K562 (cell line): Measurements from ENCODE around the gene ZNF609. TPM values are rescaled to one million over a fixed set of nuclear protein-coding genes. Genes with fewer than 3 reads are reported as not detected.

Experiments used
- BCOR ChIP-seq: fragments of 450-650 bp; IDR thresholded peaks from 2 replicates; pipeline ENCODE4 v1.6.1; 2016
- CBX2 ChIP-seq: fragments of 200-600 bp; sonication (generic); IDR thresholded peaks from one replicate; pipeline ENCODE4 v1.6.1; 2012; ENCODE audit warnings: mild to moderate bottlenecking, low read length, inconsistent platforms; ENCODE audit not compliant: insufficient read depth, poor library complexity, severe bottlenecking
- CC2D1A ChIP-seq: fragments of 450-650 bp; IDR thresholded peaks from 2 replicates; pipeline ENCODE4 v1.6.1; 2017; ENCODE audit warnings: mild to moderate bottlenecking
- CREB1 ChIP-seq, 2 experiments: sonication (generic) in 1 of 2; formaldehyde crosslinking in 1 of 2; IDR thresholded peaks; 2 replicates each; pipeline versions ENCODE4 v1.6.1 to v1.8.0; 2012 to 2022; ENCODE audit warnings: inconsistent platforms in 1 of 2, mild to moderate bottlenecking in 1 of 2, missing genetic modification reagents in 1 of 2, moderate library complexity in 1 of 2
- FOXA1 ChIP-seq: fragments of 450-650 bp; IDR thresholded peaks from 2 replicates; pipeline ENCODE4 v1.6.1; 2016; ENCODE audit warnings: mild to moderate bottlenecking, borderline replicate concordance
- GATAD2B ChIP-seq: fragments of 450-650 bp; IDR thresholded peaks from 2 replicates; pipeline ENCODE4 v1.6.1; 2017; ENCODE audit warnings: mild to moderate bottlenecking, borderline replicate concordance
- HIVEP1 ChIP-seq: fragments of 250-450 bp; sonication (Bioruptor Pico); IDR thresholded peaks from 2 replicates; pipeline ENCODE4 v1.4.0; 2020; ENCODE audit warnings: mild to moderate bottlenecking
- HMG20A ChIP-seq: fragments of 450-650 bp; formaldehyde crosslinking; conservative IDR thresholded peaks from 2 replicates; pipeline ENCODE4 v1.4.0; 2020; ENCODE audit warnings: mild to moderate bottlenecking, mixed read lengths
- KDM4B ChIP-seq, 2 experiments: fragments of 450-650 bp in 1 of 2; sonication (generic) in 1 of 2; IDR thresholded peaks; 2 replicates each; pipeline ENCODE4 v1.6.1; 2016 to 2017; ENCODE audit warnings: borderline replicate concordance in 2 of 2, antibody characterized with exemption in 1 of 2, low read depth in 1 of 2, mild to moderate bottlenecking in 1 of 2
- MEF2A ChIP-seq: IDR thresholded peaks from 2 replicates; pipeline ENCODE4 v1.6.1; 2011; ENCODE audit warnings: low read depth, mild to moderate bottlenecking, low read length, moderate library complexity; ENCODE audit not compliant: control insufficient read depth
- MEIS2 ChIP-seq: fragments of 450-650 bp; IDR thresholded peaks from 2 replicates; pipeline ENCODE4 v1.6.1; 2014; ENCODE audit warnings: mild to moderate bottlenecking; ENCODE audit not compliant: partially characterized antibody
- MLLT1 ChIP-seq, 2 experiments: fragments of 450-650 bp; IDR thresholded peaks; 2 replicates each; pipeline ENCODE4 v1.6.1; 2016
- NR1H2 ChIP-seq: sonication (generic); formaldehyde crosslinking; IDR thresholded peaks from 2 replicates; pipeline ENCODE4 v1.4.0; 2020; ENCODE audit warnings: mild to moderate bottlenecking, missing genetic modification reagents
- NRF1 ChIP-seq, 2 experiments: fragments of 450-650 bp; IDR thresholded peaks in 1 of 2; conservative IDR thresholded peaks in 1 of 2; 2 replicates each; pipeline ENCODE4 v1.6.1; 2014; ENCODE audit warnings: mild to moderate bottlenecking in 2 of 2
- POLR2AphosphoS2 ChIP-seq: IDR thresholded peaks from 2 replicates; pipeline ENCODE4 v1.6.1; 2012; ENCODE audit warnings: low read length, improper control_type of control experiment
- PYGO2 ChIP-seq: fragments of 450-650 bp; IDR thresholded peaks from 2 replicates; pipeline ENCODE4 v1.6.1; 2016; ENCODE audit warnings: mild to moderate bottlenecking, missing genetic modification characterization, moderate library complexity, missing compliant biosample characterization
- RBM14 ChIP-seq: fragments of 200-400 bp; formaldehyde crosslinking; IDR thresholded peaks from 2 replicates; pipeline ENCODE4 v1.6.1; 2018; ENCODE audit warnings: low read depth, mild to moderate bottlenecking, low read length, moderate library complexity, borderline replicate concordance; ENCODE audit not compliant: insufficient read depth
- RNF2 ChIP-seq: sonication (generic); IDR thresholded peaks from 2 replicates; pipeline ENCODE4 v1.6.1; 2016
- SAP30 ChIP-seq: fragments of 200-600 bp; sonication (generic); IDR thresholded peaks from 2 replicates; pipeline ENCODE4 v1.6.1; 2012; ENCODE audit warnings: borderline replicate concordance, low read depth, mild to moderate bottlenecking, moderate library complexity, low read length, control low read depth, inconsistent platforms; ENCODE audit not compliant: insufficient read depth, poor library complexity, severe bottlenecking
- SMAD2 ChIP-seq: fragments of 150-350 bp; IDR thresholded peaks from 2 replicates; pipeline ENCODE4 v1.6.1; 2014; ENCODE audit warnings: low read depth, mild to moderate bottlenecking, low read length
- SREBF1 ChIP-seq: fragments of 150-350 bp; IDR thresholded peaks from 2 replicates; pipeline ENCODE4 v1.6.1; 2014; ENCODE audit warnings: antibody characterized with exemption, low read depth, low read length, borderline replicate concordance
- TBL1XR1 ChIP-seq, 2 experiments: IDR thresholded peaks; 2 replicates each; pipeline ENCODE4 v1.6.1; 2012; ENCODE audit warnings: improper control_type of control experiment in 2 of 2, low read length in 2 of 2, mild to moderate bottlenecking in 1 of 2
- USF2 ChIP-seq: sonication (generic); formaldehyde crosslinking; IDR thresholded peaks from 2 replicates; pipeline ENCODE4 v1.5.0; 2020; ENCODE audit warnings: missing genetic modification reagents
- YY1 ChIP-seq, 3 experiments: IDR thresholded peaks; 2 replicates each; pipeline ENCODE4 v1.6.1; 2011; ENCODE audit warnings: low read length in 2 of 3, mild to moderate bottlenecking in 2 of 3, moderate library complexity in 2 of 3, borderline replicate concordance in 1 of 3, control low read depth in 1 of 3, low read depth in 1 of 3; ENCODE audit not compliant: insufficient read depth in 3 of 3, insufficient replicate concordance in 2 of 3, control insufficient read depth in 1 of 3, insufficient read length in 1 of 3; ENCODE audit errors: extremely low read depth in 1 of 3
- ZBTB17 ChIP-seq: fragments of 450-650 bp; formaldehyde crosslinking; IDR thresholded peaks from 2 replicates; pipeline ENCODE4 v1.4.0; 2020; ENCODE audit warnings: mild to moderate bottlenecking
- ZBTB7A ChIP-seq: IDR thresholded peaks from 2 replicates; pipeline ENCODE4 v1.6.1; 2011; ENCODE audit warnings: low read depth, mild to moderate bottlenecking, low read length, moderate library complexity, borderline replicate concordance; ENCODE audit not compliant: control insufficient read depth
- ZC3H8 ChIP-seq: fragments of 450-650 bp; IDR thresholded peaks from 2 replicates; pipeline ENCODE4 v1.6.1; 2017
- ZNF146 ChIP-seq: IDR thresholded peaks from one replicate; pipeline ENCODE4 v1.6.1; 2018; ENCODE audit warnings: missing compliant biosample characterization; ENCODE audit not compliant: unreplicated experiment
- ZNF24 ChIP-seq: fragments of 450-650 bp; IDR thresholded peaks from 2 replicates; pipeline ENCODE4 v1.6.1; 2016
- polyA plus RNA-seq, 8 experiments: library from polyadenylated mRNA; depleted of rRNA in 4 of 8; stranded (reverse) in 5 of 8; unstranded in 3 of 8; fragments of >200 nt; fragmentation: Nextera tagmentation in 2 of 8; fragmentation: Illumina TruSeq in 1 of 8; extraction: Ambion mirVana in 2 of 8; extraction: Trizol in 1 of 8; gene quantifications; 2 replicates each; pipeline versions ENCODE4 v1.2.1 to v1.2.3, GENCODE V29; 2011 to 2014; ENCODE audit warnings: inconsistent platforms in 1 of 8, missing spikeins in 1 of 8
- total RNA-seq, 7 experiments: library from RNA; depleted of rRNA in 6 of 7; stranded (reverse); fragments of >200 nt in 6 of 7; fragmentation: Illumina TruSeq in 2 of 7; extraction: Trizol in 2 of 7; gene quantifications; 2 replicates each; pipeline versions ENCODE4 v1.2.1 to v1.2.3, GENCODE V29; 2011 to 2021; ENCODE audit warnings: low replicate concordance in 1 of 7

Gene ZNF609
- total and polyA plus RNA-seq, 9 of the 15 experiments (the other 6 are each of a cell fraction or from before 2014, with no cell fraction given) = 3.0 to 38.7 (median 17.8) TPM

- TF ChIP-seq KDM4B (IDR thresholded peaks at IDR 0.05; ENCODE audit: borderline replicate concordance in 2 of 2, low read depth in 1 of 2) (peak in 1 of 2 experiments; percentile 69; a peak in 1 of 4 replicates), ZC3H8 (no peak), MLLT1 (IDR thresholded peaks at IDR 0.05) (no peak), SREBF1 (no peak), YY1 (IDR thresholded peaks at IDR 0.05; ENCODE audit: borderline replicate concordance in 1 of 3, control insufficient read depth in 1 of 3, extremely low read depth in 1 of 3, insufficient read depth in 3 of 3, insufficient read length in 1 of 3, insufficient replicate concordance in 2 of 3, low read depth in 1 of 3, low read length in 2 of 3) (peak in 1 of 3 experiments; percentile 26), ZNF146 (CRISPR knock-in tag) (no peak), MEF2A (no peak), FOXA1 (no peak), TBL1XR1 (IDR thresholded peaks at IDR 0.05; ENCODE audit: low read length in 2 of 2) (peak; percentile 85 to 97), CREB1 (IDR thresholded peaks at IDR 0.05) (peak; percentile 70), CREB1 (CRISPR knock-in tag; IDR thresholded peaks at IDR 0.05) (peak; percentile 47; the same call in 1 of the 2 replicates), CBX2 (no peak), ZNF24 (no peak; the same call in 1 of the 2 replicates), BCOR (peak; percentile 87), HMG20A (CRISPR knock-in tag) (peak; percentile 92), GATAD2B (no peak; the same call in 1 of the 2 replicates), MEIS2 (peak; percentile 96), SMAD2 (no peak), HIVEP1 (CRISPR knock-in tag) (no peak), USF2 (CRISPR knock-in tag) (no peak), PYGO2 (tag) (peak; percentile 86), RBM14 (no peak), POLR2AphosphoS2 (no peak), CC2D1A (peak; percentile 98), ZBTB17 (CRISPR knock-in tag) (peak; percentile 81; the same call in 1 of the 2 replicates), NR1H2 (CRISPR knock-in tag) (no peak), SAP30 (no peak), RNF2 (peak; percentile 94), NRF1 (conservative IDR thresholded peaks at IDR 0.05 in 1 of 2, IDR thresholded peaks at IDR 0.05 in 1 of 2) (peak; percentile 78 to 82), ZBTB7A (peak; percentile 93; the same call in 1 of the 2 replicates)
Measured at GRCh38 chr15:64695561-64695992, 235.2 kb downstream of the ZNF609 start (continued).
